Measurements from ENCODE around the gene NCK2. TPM values are rescaled to one million over a fixed set of nuclear protein-coding genes. Genes with fewer than 3 reads are reported as not detected.

Gene NCK2
- total and polyA plus RNA-seq, 2 of the 13 experiments (the other 11 are each of a cell fraction or from before 2014, with no cell fraction given): 14.8 to 23.5 TPM

GRCh38 chr2:105873721-105874120 is 129.0 kb downstream of the NCK2 start (continued):
- TF ChIP-seq IRF9 (CRISPR knock-in tag; IDR thresholded peaks at IDR 0.05; ENCODE audit: borderline replicate concordance) (no peak), CREB3 (CRISPR knock-in tag; IDR thresholded peaks at IDR 0.05) (no peak), ZNF543 (CRISPR knock-in tag; IDR thresholded peaks at IDR 0.05) (no peak), ZNF326 (CRISPR knock-in tag; IDR thresholded peaks at IDR 0.05; ENCODE audit: borderline replicate concordance) (no peak), SOX5 (CRISPR knock-in tag; IDR thresholded peaks at IDR 0.05; ENCODE audit: borderline replicate concordance) (peak; percentile 30; the same call in 1 of the 2 replicates), FOSL2 (CRISPR knock-in tag; IDR thresholded peaks at IDR 0.05) (peak; percentile 82)
- TF ChIP-seq, protein P1, sequence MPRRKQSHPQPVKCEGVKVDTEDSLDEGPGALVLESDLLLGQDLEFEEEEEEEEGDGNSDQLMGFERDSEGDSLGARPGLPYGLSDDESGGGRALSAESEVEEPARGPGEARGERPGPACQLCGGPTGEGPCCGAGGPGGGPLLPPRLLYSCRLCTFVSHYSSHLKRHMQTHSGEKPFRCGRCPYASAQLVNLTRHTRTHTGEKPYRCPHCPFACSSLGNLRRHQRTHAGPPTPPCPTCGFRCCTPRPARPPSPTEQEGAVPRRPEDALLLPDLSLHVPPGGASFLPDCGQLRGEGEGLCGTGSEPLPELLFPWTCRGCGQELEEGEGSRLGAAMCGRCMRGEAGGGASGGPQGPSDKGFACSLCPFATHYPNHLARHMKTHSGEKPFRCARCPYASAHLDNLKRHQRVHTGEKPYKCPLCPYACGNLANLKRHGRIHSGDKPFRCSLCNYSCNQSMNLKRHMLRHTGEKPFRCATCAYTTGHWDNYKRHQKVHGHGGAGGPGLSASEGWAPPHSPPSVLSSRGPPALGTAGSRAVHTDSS (CRISPR knock-in tag; conservative IDR thresholded peaks at IDR 0.05): no peak

DNA sequence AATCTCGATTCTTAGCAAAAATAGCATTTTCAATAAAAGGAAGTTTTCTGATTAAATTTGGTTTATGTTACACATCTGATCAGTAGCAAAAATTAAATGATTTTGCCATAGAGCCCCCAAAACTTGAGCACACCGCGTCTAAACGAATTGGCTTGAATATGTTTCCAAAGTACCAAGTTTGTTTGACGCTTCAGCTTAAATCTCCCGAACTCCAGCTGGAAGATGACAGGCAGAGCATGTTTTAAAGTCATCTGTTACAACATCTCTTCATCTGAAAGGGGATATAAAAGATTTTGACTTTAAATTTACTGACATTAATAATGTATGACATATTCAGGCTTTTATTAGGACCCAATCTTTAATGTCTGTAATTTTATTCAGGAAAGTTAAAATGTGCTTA is 129.8 kb downstream of the NCK2 start:
- ChIA-PET POLR2A (no interaction called here), CTCF (ENCODE audit: low intra/inter-chr PET ratio, low total read pairs) (no interaction called here)
- BruUV-seq (replicated peaks): no TSS peak
- no peak for FAIRE-seq
- WGBS (ENCODE audit: low lambda C conversion rate): 97% methylated on average over 6 of the region's 6 CpGs
- no peaks in the 10 kb centered on the region for H4K20me1 ChIP-seq (ENCODE audit: insufficient read depth, low read length)
- no peak overlapping the region for H2AFZ ChIP-seq (ENCODE audit: low read length)
- peaks cover 41% of the 10 kb centered on the region for H3K4me1 ChIP-seq (ENCODE audit: insufficient read depth, low read length)
- H3K4me2 ChIP-seq (ENCODE audit: low read depth, low read length): no peak overlapping the region
- no peak for DNase-seq (ENCODE audit: low spot score)
- no peak overlapping the region for H3K4me3 ChIP-seq (replicated peaks in 1 of 3; ENCODE audit: insufficient read depth in 1 of 3, low read depth in 2 of 3, low read length in 3 of 3)
- no peak overlapping the region for H3K9ac ChIP-seq (ENCODE audit: insufficient read depth, low read depth, low read length)
- no peaks in the 10 kb centered on the region for H3K9me3 ChIP-seq (ENCODE audit: low read length)
- no peak overlapping the region for H3K27ac ChIP-seq (ENCODE audit: extremely low read length, insufficient read depth, low read length)
- no peak for ATAC-seq
- intact Hi-C loops (cut with micrococcal nuclease; ENCODE audit: unreplicated experiment) (no loop called here), in situ Hi-C loops (cut with HindIII; ENCODE audit: extremely low pct_ligation_motif_present, low pct_unique_long_range_greater_than_20kb) (no loop called here)
- H3K79me2 ChIP-seq (ENCODE audit: insufficient read depth, low read length): no peaks in the 10 kb centered on the region
- no peaks in the 10 kb centered on the region for H3K36me3 ChIP-seq (replicated peaks in 1 of 2; ENCODE audit: control insufficient read depth in 1 of 2, insufficient read depth in 2 of 2, low read length in 2 of 2)
- no peaks in the 10 kb centered on the region for H3K27me3 ChIP-seq (ENCODE audit: control insufficient read depth in 1 of 2, insufficient read depth in 2 of 2, low read length in 2 of 2)
- TF ChIP-seq TEAD3 (CRISPR knock-in tag; optimal IDR thresholded peaks at IDR 0.05; ENCODE audit: borderline replicate concordance) (no peak), FOXO4 (CRISPR knock-in tag; conservative IDR thresholded peaks at IDR 0.05) (no peak), KAT2B (IDR thresholded peaks at IDR 0.05; ENCODE audit: borderline replicate concordance, low read depth, low read length) (no peak), ZNF580 (CRISPR knock-in tag; IDR thresholded peaks at IDR 0.05; ENCODE audit: borderline replicate concordance, low read depth) (no peak), ATAD3A (CRISPR knock-in tag; IDR thresholded peaks at IDR 0.05) (no peak), REXO4 (CRISPR knock-in tag; IDR thresholded peaks at IDR 0.05; ENCODE audit: borderline replicate concordance) (no peak)

Data from HepG2 (cell line).